GM23338 (cell line): Measurements from ENCODE around the gene TCERG1L.
"Not testable (repeated sequence)": the region's sequence is repeated elsewhere in the genome, so short reads cannot be mapped to it uniquely, and the experiment has no call there.

Source experiments
- CREB1 ChIP-seq: fragments of 250-450 bp; sonication (Bioruptor Pico); IDR thresholded peaks from 2 replicates; pipeline ENCODE4 v1.5.0; 2020; ENCODE audit warnings: low read depth, mild to moderate bottlenecking, moderate library complexity
- CTCF ChIP-seq, 2 experiments: fragments of 200-600 bp in 1 of 2; sonication (generic) in 1 of 2; conservative IDR thresholded peaks; 2 replicates each; pipeline versions ENCODE4 v1.5.1 to v1.6.1; 2016 to 2017; ENCODE audit warnings: antibody characterized with exemption in 2 of 2, low read depth in 2 of 2, mild to moderate bottlenecking in 2 of 2, moderate library complexity in 1 of 2
- EZH2 ChIP-seq: fragments of 200-600 bp; sonication (generic); IDR thresholded peaks from one replicate; pipeline ENCODE4 v1.8.0; 2017; ENCODE audit warnings: antibody characterized with exemption, mild to moderate bottlenecking, low read depth; ENCODE audit not compliant: unreplicated experiment
- EZH2phosphoT487 ChIP-seq: fragments of 200-600 bp; sonication (generic); IDR thresholded peaks from one replicate; pipeline ENCODE4 v1.8.1; 2018; ENCODE audit warnings: antibody characterized with exemption; ENCODE audit not compliant: unreplicated experiment
- NANOG ChIP-seq: IDR thresholded peaks from 2 replicates; pipeline ENCODE4 v1.6.1; 2016; ENCODE audit warnings: antibody characterized with exemption, borderline replicate concordance
- REST ChIP-seq: IDR thresholded peaks from one replicate; pipeline ENCODE4 v1.6.1; 2018; ENCODE audit warnings: antibody characterized with exemption; ENCODE audit not compliant: unreplicated experiment
- ZNF114 ChIP-seq: fragments of 250-450 bp; sonication (Bioruptor Pico); IDR thresholded peaks from 2 replicates; pipeline ENCODE4 v1.5.0; 2020; ENCODE audit warnings: mild to moderate bottlenecking, moderate library complexity

GRCh38 chr10:131322575-131322974 is 11.1 kb upstream of the TCERG1L start:
- TF ChIP-seq CTCF (conservative IDR thresholded peaks at IDR 0.05; ENCODE audit: low read depth in 2 of 2); ZNF114 (CRISPR knock-in tag); NANOG; REST; EZH2phosphoT487; EZH2; CREB1 (CRISPR knock-in tag): not testable (repeated sequence)
